Measurements from ENCODE around the gene MRPL40. TPM values are rescaled to one million over a fixed set of nuclear protein-coding genes. Genes with fewer than 3 reads are reported as not detected.

MRPL40 gene
- total RNA-seq, 1 experiment from 2014 or later, result 40.1 TPM

DNA sequence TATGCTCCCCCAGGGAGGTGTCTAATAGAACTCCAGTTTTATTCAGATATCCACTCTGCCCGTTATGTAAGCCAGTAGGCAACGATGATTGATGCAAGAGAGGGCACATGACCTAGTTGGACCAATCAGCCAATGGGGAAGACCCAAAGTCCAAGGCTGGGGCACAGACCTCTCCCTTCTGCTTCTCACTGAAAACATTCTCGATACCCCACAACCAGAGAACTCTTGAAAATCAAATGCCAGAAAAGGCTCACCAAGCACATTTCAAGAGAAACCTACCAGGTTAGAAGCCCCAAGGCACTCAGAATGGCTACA, 8.2 kb upstream of the MRPL40 start:
- RAD21 ChIA-PET (ENCODE audit: low non-redundant PET in 1 of 2, low total read pairs in 2 of 2, uncharacterized antibody in 2 of 2, unreplicated experiment in 2 of 2), result no interaction called here
- peaks cover 0 to 7% of the 10 kb centered on the region in 2 experiments; a peak in 2 of 4 replicates for H3K36me3 ChIP-seq (ENCODE audit: control insufficient read depth in 1 of 2, insufficient read depth in 2 of 2, low read length in 2 of 2)
- H3K9me2 ChIP-seq (ENCODE audit: insufficient read depth), result no peaks in the 10 kb centered on the region
- H4K20me1 ChIP-seq (ENCODE audit: insufficient read depth), result no peaks in the 10 kb centered on the region
- no peaks in the 10 kb centered on the region for H3K27me3 ChIP-seq (ENCODE audit: insufficient read depth, low read length)
- no peaks in the 10 kb centered on the region for H3K9me3 ChIP-seq (ENCODE audit: control insufficient read depth in 1 of 2, insufficient read depth in 1 of 2, low read depth in 1 of 2, low read length in 2 of 2)
- no peak overlapping the region for H3K4me3 ChIP-seq (replicated peaks in 1 of 2; ENCODE audit: low read depth in 1 of 2, low read length in 2 of 2)
- no peak overlapping the region for H3K27ac ChIP-seq (ENCODE audit: low read depth, low read length)
- ATAC-seq (no peak), DNase-seq (ENCODE audit: low read depth, low spot score) (no peak)
- H3K4me1 ChIP-seq (ENCODE audit: control insufficient read depth in 1 of 2, insufficient read depth in 2 of 2, low read length in 2 of 2), result no peaks in the 10 kb centered on the region
- no peak overlapping the region for H3K9ac ChIP-seq (ENCODE audit: low read length)
- BruUV-seq (replicated peaks), result no TSS peak
- TF ChIP-seq SRF (IDR thresholded peaks at IDR 0.05; ENCODE audit: low read depth) (no peak), ZBTB33 (IDR thresholded peaks at IDR 0.05; ENCODE audit: extremely low read depth, insufficient replicate concordance, low read length) (no peak), TCF7L2 (IDR thresholded peaks at IDR 0.05; ENCODE audit: borderline replicate concordance, extremely low read depth, insufficient read depth, insufficient read length) (no peak), RAD21 (IDR thresholded peaks at IDR 0.05; ENCODE audit: low read depth) (no peak), EZH2phosphoT487 (IDR thresholded peaks at IDR 0.05; ENCODE audit: borderline replicate concordance) (no peak), YY1 (IDR thresholded peaks at IDR 0.05; ENCODE audit: extremely low read depth, insufficient replicate concordance, low read depth, low read length) (no peak), ZNF274 (IDR thresholded peaks at IDR 0.05; ENCODE audit: low read depth, low read length) (no peak), CEBPB (IDR thresholded peaks at IDR 0.05; ENCODE audit: low read depth) (no peak), CBX3 (IDR thresholded peaks at IDR 0.05; ENCODE audit: low read depth) (no peak), EZH2 (IDR thresholded peaks at IDR 0.05) (no peak), ZFX (IDR thresholded peaks at IDR 0.05) (no peak), REST (IDR thresholded peaks at IDR 0.05; ENCODE audit: low read depth) (no peak), POLR2AphosphoS5 (IDR thresholded peaks at IDR 0.05; ENCODE audit: low read depth, low read length) (no peak), EGR1 (IDR thresholded peaks at IDR 0.05; ENCODE audit: low read depth) (no peak)
- TF ChIP-seq, protein P1, sequence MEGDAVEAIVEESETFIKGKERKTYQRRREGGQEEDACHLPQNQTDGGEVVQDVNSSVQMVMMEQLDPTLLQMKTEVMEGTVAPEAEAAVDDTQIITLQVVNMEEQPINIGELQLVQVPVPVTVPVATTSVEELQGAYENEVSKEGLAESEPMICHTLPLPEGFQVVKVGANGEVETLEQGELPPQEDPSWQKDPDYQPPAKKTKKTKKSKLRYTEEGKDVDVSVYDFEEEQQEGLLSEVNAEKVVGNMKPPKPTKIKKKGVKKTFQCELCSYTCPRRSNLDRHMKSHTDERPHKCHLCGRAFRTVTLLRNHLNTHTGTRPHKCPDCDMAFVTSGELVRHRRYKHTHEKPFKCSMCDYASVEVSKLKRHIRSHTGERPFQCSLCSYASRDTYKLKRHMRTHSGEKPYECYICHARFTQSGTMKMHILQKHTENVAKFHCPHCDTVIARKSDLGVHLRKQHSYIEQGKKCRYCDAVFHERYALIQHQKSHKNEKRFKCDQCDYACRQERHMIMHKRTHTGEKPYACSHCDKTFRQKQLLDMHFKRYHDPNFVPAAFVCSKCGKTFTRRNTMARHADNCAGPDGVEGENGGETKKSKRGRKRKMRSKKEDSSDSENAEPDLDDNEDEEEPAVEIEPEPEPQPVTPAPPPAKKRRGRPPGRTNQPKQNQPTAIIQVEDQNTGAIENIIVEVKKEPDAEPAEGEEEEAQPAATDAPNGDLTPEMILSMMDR (IDR thresholded peaks at IDR 0.05 in 2 of 3, conservative IDR thresholded peaks at IDR 0.05 in 1 of 3; ENCODE audit: borderline replicate concordance in 1 of 3, insufficient read depth in 1 of 3, low read depth in 2 of 3, low read length in 2 of 3), result no peak
- no peak overlapping the region for H2AFZ ChIP-seq (ENCODE audit: low read depth, low read length, poor library complexity, severe bottlenecking)
- intact Hi-C loops (cut with micrococcal nuclease), result no loop called here
- peaks cover 98% of the 10 kb centered on the region for H3K79me2 ChIP-seq (ENCODE audit: insufficient read depth, low read length)
- CTCF ChIA-PET, result no interaction called here
- H3K4me2 ChIP-seq (ENCODE audit: low read length), result no peak overlapping the region
- POLR2A ChIA-PET, result no interaction called here
